Common myeloid progenitor, CD34-positive (primary cell): ENCODE data around the gene DSC3.
"Not testable (repeated sequence)": the region's sequence is repeated elsewhere in the genome, so short reads cannot be mapped to it uniquely, and the experiment has no call there.

ENCODE experiments used
- CTCF ChIA-PET: fragments of 350-600 bp; sonication (Branson Sonifier 250); formaldehyde crosslinking; loops from one replicate; lab custom pipeline; 2021; ENCODE audit warnings: antibody characterized with exemption; lab: Charles Lee
- POLR2A ChIA-PET: fragments of 350-600 bp; sonication (Branson Sonifier 250); formaldehyde crosslinking; loops from one replicate; lab custom pipeline; 2021; ENCODE audit warnings: antibody characterized with exemption; lab: Charles Lee
- DNase-seq, 3 donors: peaks; one replicate each; pipeline versions ENCODE4 v3.0.0 to v3.0.0-alpha.2; 2013
- H3K27ac ChIP-seq, 2 experiments: 1 replicate in 1 of 2; 2 replicates in 1 of 2; pipeline ENCODE4 v1.7.0; 2013; ENCODE audit warnings: inconsistent platforms in 2 of 2, low read length in 2 of 2, mild to moderate bottlenecking in 2 of 2, low read depth in 1 of 2, moderate library complexity in 1 of 2; ENCODE audit not compliant: severe bottlenecking in 2 of 2, insufficient read depth in 1 of 2, poor library complexity in 1 of 2
- H3K27me3 ChIP-seq, 5 experiments: replicated peaks in 2 of 5; 1 replicate in 3 of 5; 2 replicates in 2 of 5; pipeline versions ENCODE4 v1.6.1 to v1.7.0; 2013; ENCODE audit warnings: low read length in 4 of 5, mild to moderate bottlenecking in 2 of 5, moderate library complexity in 2 of 5, inconsistent platforms in 1 of 5; ENCODE audit not compliant: insufficient read depth in 5 of 5, control insufficient read depth in 4 of 5
- H3K36me3 ChIP-seq, 4 experiments: 1 replicate in 2 of 4; 2 replicates in 2 of 4; pipeline versions ENCODE4 v1.6.1 to v1.7.0; 2013; ENCODE audit warnings: low read length in 3 of 4, control low read depth in 1 of 4, mild to moderate bottlenecking in 1 of 4; ENCODE audit not compliant: control insufficient read depth in 4 of 4, insufficient read depth in 4 of 4
- H3K4me1 ChIP-seq, 4 experiments: 1 replicate in 3 of 4; 2 replicates in 1 of 4; pipeline versions ENCODE4 v1.6.1 to v1.7.1; 2013; ENCODE audit warnings: low read length in 3 of 4, mild to moderate bottlenecking in 3 of 4, control low read depth in 1 of 4, inconsistent platforms in 1 of 4, moderate library complexity in 1 of 4; ENCODE audit not compliant: control insufficient read depth in 4 of 4, insufficient read depth in 4 of 4; ENCODE audit errors: control extremely low read depth in 1 of 4
- H3K4me3 ChIP-seq, 7 experiments: 1 replicate in 4 of 7; 2 replicates in 3 of 7; pipeline versions ENCODE4 v1.5.1 to v1.7.0; 2013; ENCODE audit warnings: mild to moderate bottlenecking in 7 of 7, low read length in 6 of 7, moderate library complexity in 6 of 7, inconsistent platforms in 2 of 7, low read depth in 2 of 7, control low read depth in 1 of 7; ENCODE audit not compliant: insufficient read depth in 4 of 7, control insufficient read depth in 1 of 7; ENCODE audit errors: extremely low read depth in 1 of 7
- H3K9me3 ChIP-seq, 5 experiments: 1 replicate in 4 of 5; 2 replicates in 1 of 5; pipeline versions ENCODE4 v1.6.1 to v1.7.1; 2013; ENCODE audit warnings: low read length in 4 of 5, mild to moderate bottlenecking in 2 of 5, inconsistent platforms in 1 of 5, low read depth in 1 of 5, moderate library complexity in 1 of 5; ENCODE audit not compliant: control insufficient read depth in 4 of 5, insufficient read depth in 2 of 5; ENCODE audit errors: control extremely low read depth in 1 of 5
- WGBS: methylation state at CpG from one replicate; pipeline ENCODE4 v1.1.5; 2013; ENCODE audit not compliant: insufficient coverage; 5-methylcytosine and 5-hydroxymethylcytosine counted together

Gene DSC3

DNA sequence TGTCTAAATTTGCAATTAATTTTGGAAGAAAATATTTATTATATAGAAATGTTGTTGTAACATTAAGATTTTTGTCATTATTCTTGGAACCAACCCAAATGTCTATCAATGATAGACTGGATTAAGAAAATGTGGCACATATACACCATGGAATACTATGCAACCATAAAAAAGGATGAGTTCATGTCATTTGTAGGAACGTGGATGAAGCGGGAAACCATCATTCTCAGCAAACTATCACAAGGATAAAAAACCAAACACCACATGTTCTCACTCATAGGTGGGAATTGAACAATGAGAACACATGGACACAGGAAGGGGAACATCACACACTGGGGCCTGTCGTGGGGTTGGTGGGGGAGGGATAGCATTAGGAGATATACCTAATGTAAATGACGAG is 64.5 kb downstream of the DSC3 start:
- H3K27me3 ChIP-seq, H3K36me3 ChIP-seq, H3K27ac ChIP-seq, H3K9me3 ChIP-seq, DNase-seq, CTCF ChIA-PET, H3K4me3 ChIP-seq, H3K4me1 ChIP-seq, POLR2A ChIA-PET: not testable (repeated sequence)
- WGBS = no CpG with 5 or more reads among the region's 4 CpGs

GRCh38 chr18:30971338-30971956 is 71.1 kb downstream of the DSC3 start:
- Histone ChIP-seq H3K27me3 (peaks cover 0 to 2% (median 0%) of the 10 kb centered on the region in 5 experiments), H3K9me3 (no peaks in the 10 kb centered on the region), H3K4me3 (no peak overlapping the region), H3K27ac (no peak overlapping the region), H3K36me3 (no peaks in the 10 kb centered on the region), H3K4me1 (no peaks in the 10 kb centered on the region)
- POLR2A ChIA-PET = no interaction called here
- DNase-seq = peak; percentile 11 to 35 (median 34)
- no CpG with 5 or more reads among the region's 1 CpG for WGBS
- CTCF ChIA-PET = interaction anchor here (0.8 to 1.5 kb wide), 3 partner anchors 10 to 1097 kb away, joined by 3 to 6 read pairs (median 5); no protein-coding TSS in a partner anchor

GRCh38 chr18:30970196-30970816 is 72.2 kb downstream of the DSC3 start:
- WGBS = 59% methylated on average over 3 of the region's 7 CpGs
- Histone ChIP-seq H3K9me3 (no peaks in the 10 kb centered on the region), H3K27ac (no peak overlapping the region), H3K36me3 (no peaks in the 10 kb centered on the region), H3K4me3 (no peak overlapping the region), H3K4me1 (no peaks in the 10 kb centered on the region), H3K27me3 (peaks cover 0 to 2% (median 0%) of the 10 kb centered on the region in 5 experiments)
- ChIA-PET POLR2A (interaction anchor here (0.7 kb wide), 1 partner anchor 15 kb away, joined by 3 read pairs; no protein-coding TSS in a partner anchor), CTCF (interaction anchor here (1.0 kb wide), 1 partner anchor 9 kb away, joined by 3 read pairs; no protein-coding TSS in a partner anchor)
- peak; percentile 21 to 58 (median 56) for DNase-seq

DNA sequence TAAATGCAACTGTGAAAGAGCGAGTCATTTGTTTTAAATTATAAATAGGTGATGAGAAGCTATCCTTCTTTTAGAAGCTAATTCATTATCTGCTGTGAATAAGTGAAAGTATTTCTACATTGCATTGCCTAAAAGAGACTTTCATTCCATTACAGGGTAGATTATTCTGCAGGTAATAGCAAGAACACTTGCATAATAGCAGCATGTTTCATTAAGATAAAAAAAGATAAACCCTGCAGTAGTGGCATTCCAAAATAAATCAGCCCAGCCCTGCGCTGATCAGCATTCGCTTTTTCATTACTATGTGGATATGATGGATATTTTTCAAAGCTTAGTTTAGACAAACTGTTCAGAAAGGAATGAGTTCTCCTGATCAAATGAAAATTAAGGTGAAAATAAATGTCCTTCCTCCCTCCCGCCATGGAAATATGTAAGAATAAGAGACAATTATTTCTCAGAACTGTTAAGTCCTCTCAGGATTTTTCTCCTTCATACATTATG is 72.8 kb downstream of the DSC3 start:
- Histone ChIP-seq H3K4me3 (no peak overlapping the region), H3K27me3 (peaks cover 0 to 2% (median 0%) of the 10 kb centered on the region in 5 experiments), H3K27ac (no peak overlapping the region), H3K4me1 (no peaks in the 10 kb centered on the region), H3K9me3 (no peaks in the 10 kb centered on the region), H3K36me3 (no peaks in the 10 kb centered on the region)
- DNase-seq = no peak
- ChIA-PET POLR2A (interaction anchor here (0.7 kb wide), 1 partner anchor 14 kb away, joined by 3 read pairs; no protein-coding TSS in a partner anchor), CTCF (interaction anchor here (0.7 kb wide), 1 partner anchor 595 kb away, joined by 3 read pairs; no protein-coding TSS in a partner anchor)
- 100% methylated on average over 2 of the region's 4 CpGs for WGBS

DNA sequence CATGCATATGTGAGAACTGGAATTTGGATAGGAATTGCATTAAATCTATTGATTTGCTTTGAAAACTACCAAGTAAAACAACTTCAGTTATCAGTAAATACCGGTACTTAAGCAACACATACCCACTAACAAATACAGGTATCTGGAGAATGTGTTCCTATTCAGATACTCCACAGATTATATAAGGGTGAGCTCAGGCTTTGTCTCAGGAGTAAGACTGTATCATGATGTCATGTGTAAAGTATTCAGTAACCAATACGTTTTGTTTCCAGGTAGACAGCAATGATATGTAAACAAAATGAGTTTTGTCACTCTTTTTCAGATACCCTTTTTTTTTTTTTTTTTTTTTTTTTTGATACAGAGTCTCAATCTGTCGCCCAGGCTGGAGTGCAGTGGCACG is 74.8 kb downstream of the DSC3 start:
- no peak for DNase-seq
- Histone ChIP-seq H3K9me3 (no peaks in the 10 kb centered on the region), H3K27me3 (peaks cover 0 to 2% (median 0%) of the 10 kb centered on the region in 5 experiments), H3K27ac (no peak overlapping the region), H3K4me1 (no peaks in the 10 kb centered on the region), H3K36me3 (no peaks in the 10 kb centered on the region), H3K4me3 (no peak overlapping the region)
- ChIA-PET POLR2A (no interaction called here), CTCF (interaction anchor here (1.0 kb wide), 1 partner anchor 12 kb away, joined by 3 read pairs; no protein-coding TSS in a partner anchor)
- WGBS = 100% methylated on average over 2 of the region's 4 CpGs

GRCh38 chr18:30965237-30965636 is 77.3 kb downstream of the DSC3 start:
- Histone ChIP-seq H3K27ac (no peak overlapping the region), H3K36me3 (no peaks in the 10 kb centered on the region), H3K4me3 (no peak overlapping the region), H3K4me1 (no peaks in the 10 kb centered on the region), H3K27me3 (no peaks in the 10 kb centered on the region), H3K9me3 (no peaks in the 10 kb centered on the region)
- 100% methylated on average over 3 of the region's 4 CpGs for WGBS
- DNase-seq = no peak
- CTCF ChIA-PET = no interaction called here
- POLR2A ChIA-PET = no interaction called here

DNA sequence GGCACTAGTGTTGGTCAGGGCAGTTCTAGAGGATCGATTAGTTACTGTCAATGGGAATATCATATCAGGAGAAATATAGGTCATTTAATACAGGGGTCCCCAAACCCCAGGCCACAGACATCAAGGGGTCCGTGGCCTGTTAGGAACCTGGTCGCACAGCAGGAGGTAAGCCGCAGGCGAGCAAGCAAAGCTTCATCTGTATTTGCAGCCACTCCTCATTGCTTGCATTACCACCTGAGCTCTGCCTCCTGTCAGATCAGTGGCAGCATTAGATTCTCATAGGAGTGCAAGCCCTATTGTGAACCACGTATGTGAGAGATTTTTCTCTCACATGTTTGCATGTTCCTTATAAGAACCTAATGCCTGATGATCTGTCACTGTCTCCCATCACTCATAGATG is 81.9 kb downstream of the DSC3 start:
- ChIA-PET CTCF (interaction anchor here (1.0 kb wide), 1 partner anchor 12 kb away, joined by 3 read pairs; no protein-coding TSS in a partner anchor), POLR2A (no interaction called here)
- peaks cover 0 to 2% (median 0%) of the 10 kb centered on the region in 5 experiments for H3K27me3 ChIP-seq
- peaks cover 0 to 2% (median 0%) of the 10 kb centered on the region in 5 experiments for H3K9me3 ChIP-seq
- H3K27ac ChIP-seq = no peak overlapping the region
- H3K36me3 ChIP-seq = no peaks in the 10 kb centered on the region
- DNase-seq = no peak
- no peak overlapping the region for H3K4me3 ChIP-seq
- 97% methylated on average over 6 of the region's 6 CpGs for WGBS
- H3K4me1 ChIP-seq = no peaks in the 10 kb centered on the region
